Activated T-helper 1 cell treated with Interleukin-2 at 50 U/mL for 16 hours (primary cell): ENCODE results near the gene CDH9.

Experiments
- DNase-seq: peaks from one replicate; pipeline ENCODE4 v3.0.0-alpha.2; 2020; ENCODE audit warnings: low read depth

CDH9 gene

GRCh38 chr5:27038476-27038875 is at the start of gene CDH9:
CDH9 (minus strand) TSS chr5:27038586; CDS start chr5:26988333, 50,253 bp downstream.
- DNase-seq = no peak

GRCh38 chr5:27087747-27088146 is 49.4 kb upstream of the CDH9 start:
- DNase-seq = no peak

- DNase-seq = no peak
These were observed 45.3 kb upstream of the CDH9 start for GRCh38 chr5:27083449-27084415.

- no peak for DNase-seq
These were observed 41.8 kb upstream of the CDH9 start for GRCh38 chr5:27080147-27080546.

GRCh38 chr5:27062451-27062850 is 24.1 kb upstream of the CDH9 start:
- no peak for DNase-seq

- DNase-seq = no peak
These were observed 10.1 kb upstream of the CDH9 start for GRCh38 chr5:27048510-27048909.

- no peak for DNase-seq
These were observed 3.0 kb upstream of the CDH9 start for GRCh38 chr5:27041372-27041771.

- DNase-seq = no peak
These were observed 3.8 kb downstream of the CDH9 start for GRCh38 chr5:27034565-27034964.

GRCh38 chr5:27026801-27027200 is 11.6 kb downstream of the CDH9 start:
- no peak for DNase-seq

- no peak for DNase-seq
These were observed 12.3 kb downstream of the CDH9 start for GRCh38 chr5:27026063-27026462.

- DNase-seq = no peak
These were observed 16.9 kb downstream of the CDH9 start for GRCh38 chr5:27021471-27021870.

- no peak for DNase-seq
These were observed 17.4 kb downstream of the CDH9 start for GRCh38 chr5:27020973-27021372.

GRCh38 chr5:27015758-27016157 is 22.6 kb downstream of the CDH9 start:
- DNase-seq = no peak

GRCh38 chr5:27011274-27011673 is 27.1 kb downstream of the CDH9 start:
- DNase-seq = no peak

- DNase-seq = no peak
These were observed 27.7 kb downstream of the CDH9 start for GRCh38 chr5:27010646-27011045.

GRCh38 chr5:27009540-27009915 is 28.9 kb downstream of the CDH9 start:
- DNase-seq = no peak

GRCh38 chr5:27008604-27009539 is 29.5 kb downstream of the CDH9 start:
- no peak for DNase-seq

GRCh38 chr5:27007121-27007520 is 31.3 kb downstream of the CDH9 start:
- DNase-seq = no peak

GRCh38 chr5:26986985-26987384 is 51.4 kb downstream of the CDH9 start:
- no peak for DNase-seq

GRCh38 chr5:26981750-26982149 is 56.6 kb downstream of the CDH9 start:
- no peak for DNase-seq

GRCh38 chr5:26959290-26959689 is 79.1 kb downstream of the CDH9 start:
- no peak for DNase-seq

- no peak for DNase-seq
These were observed 83.2 kb downstream of the CDH9 start for GRCh38 chr5:26955161-26955560.

GRCh38 chr5:26948921-26949320 is 89.5 kb downstream of the CDH9 start:
- no peak for DNase-seq
